ENCODE data around the gene NAV2. TPM values are rescaled to one million over a fixed set of nuclear protein-coding genes. Genes with fewer than 3 reads are reported as not detected.

The NAV2 gene
- total and polyA plus RNA-seq, 2 experiments from 2014 or later = 26.0 to 45.0 TPM

GRCh38 chr11:20053572-20053971 is 340.9 kb downstream of the NAV2 start (continued):
- no peak for TF ChIP-seq ZNF462 (CRISPR knock-in tag; IDR thresholded peaks at IDR 0.05)

- peaks cover 90% of the 10 kb centered on the region for H3K36me3 Mint-ChIP-seq (ENCODE audit: low read depth)
- Histone ChIP-seq H3K9me2 (ENCODE audit: insufficient read depth) (no peaks in the 10 kb centered on the region), H3F3A (replicated peaks; ENCODE audit: low read depth) (no peaks in the 10 kb centered on the region), H2AFZ (no peak overlapping the region), H3K4me3 (no peak overlapping the region), H3K4me1 (ENCODE audit: insufficient read depth) (peaks cover 21% of the 10 kb centered on the region), H3K36me3 (ENCODE audit: insufficient read depth) (peaks cover 42% of the 10 kb centered on the region), H3K4me2 (no peak overlapping the region), H3K27ac (ENCODE audit: low read depth) (no peak overlapping the region), H3K79me2 (replicated peaks; ENCODE audit: insufficient read depth) (no peaks in the 10 kb centered on the region), H3K27me3 (ENCODE audit: insufficient read depth) (no peaks in the 10 kb centered on the region), H4K20me1 (replicated peaks; ENCODE audit: insufficient read depth) (peaks cover 4% of the 10 kb centered on the region; the same call in 1 of the 2 replicates)
- ATAC-seq = no peak
- no peak overlapping the region for H3K4me3 Mint-ChIP-seq
- H3K27ac Mint-ChIP-seq = no peak overlapping the region
- DNase-seq (ENCODE audit: low spot score) = no peak
- no peak for TF ChIP-seq JUNB (IDR thresholded peaks at IDR 0.05; ENCODE audit: unreplicated experiment)
- TF ChIP-seq POLR2AphosphoS5 (IDR thresholded peaks at IDR 0.05; ENCODE audit: low read depth) = no peak
- no peak for TF ChIP-seq ZNF462 (CRISPR knock-in tag; IDR thresholded peaks at IDR 0.05)
- TF ChIP-seq EZH2phosphoT487 (IDR thresholded peaks at IDR 0.05; ENCODE audit: unreplicated experiment) = no peak
- TF ChIP-seq EZH2 (IDR thresholded peaks at IDR 0.05; ENCODE audit: low read depth, unreplicated experiment) = no peak
- TF ChIP-seq STAT1 (IDR thresholded peaks at IDR 0.05; ENCODE audit: unreplicated experiment) = no peak
- no peak for TF ChIP-seq NANOG (IDR thresholded peaks at IDR 0.05; ENCODE audit: borderline replicate concordance)
- TF ChIP-seq ZNF114 (CRISPR knock-in tag; IDR thresholded peaks at IDR 0.05) = no peak
- TF ChIP-seq CREB1 (CRISPR knock-in tag; IDR thresholded peaks at IDR 0.05; ENCODE audit: low read depth) = no peak
- peaks cover 29% of the 10 kb centered on the region for H3K4me1 Mint-ChIP-seq
- H3K9me3 Mint-ChIP-seq = no peaks in the 10 kb centered on the region
- peaks cover 10% of the 10 kb centered on the region for H3K27me3 Mint-ChIP-seq (ENCODE audit: insufficient read depth, low read depth, poor library complexity)
Measured at GRCh38 chr11:20054584-20054983, 341.9 kb downstream of the NAV2 start.

Measured in GM23338 (cell line).